Tibial nerve (tissue), 4 donors: ENCODE results near the gene CPXM2. TPM values are rescaled to one million over a fixed set of nuclear protein-coding genes. Genes with fewer than 3 reads are reported as not detected.
A peak's percentile ranks its signal among the peaks of the same experiment; 100 is the strongest.

ENCODE experiments used
- DNase-seq, 2 donors: peaks; one replicate each; pipeline ENCODE4 v3.0.0-alpha.2; 2019; ENCODE audit warnings: low spot score in 2 of 2
- H3K27ac ChIP-seq, 4 donors: fragments of 200-600 bp; sonication (generic) in 3 of 4; one replicate each; pipeline ENCODE4 v1.5.1; 2017 to 2019; ENCODE audit warnings: mild to moderate bottlenecking in 1 of 4
- H3K27me3 ChIP-seq, 2 donors: fragments of 200-600 bp; sonication (generic) in 1 of 2; one replicate each; pipeline versions ENCODE4 v1.5.1 to v1.6.0; 2017 to 2019
- H3K36me3 ChIP-seq, 3 donors: fragments of 200-600 bp; sonication (generic); one replicate each; pipeline ENCODE4 v1.5.1; 2018 to 2019
- H3K4me1 ChIP-seq, 4 donors: fragments of 200-600 bp; sonication (generic) in 3 of 4; one replicate each; pipeline ENCODE4 v1.5.1; 2017 to 2019
- H3K4me3 ChIP-seq, 4 donors: fragments of 200-600 bp; sonication (generic) in 3 of 4; one replicate each; pipeline ENCODE4 v1.5.1; 2017 to 2019; ENCODE audit warnings: mild to moderate bottlenecking in 1 of 4, moderate library complexity in 1 of 4
- H3K9me3 ChIP-seq, 4 donors: fragments of 200-600 bp; sonication (generic) in 3 of 4; one replicate each; pipeline ENCODE4 v1.5.1; 2017 to 2019
- EP300 ChIP-seq, 2 donors: sonication (generic); formaldehyde crosslinking; IDR thresholded peaks; one replicate each; pipeline ENCODE4 v1.6.1; 2017; ENCODE audit warnings: antibody characterized with exemption in 2 of 2, mild to moderate bottlenecking in 1 of 2
- POLR2A ChIP-seq, 2 donors: fragments of 450-650 bp; IDR thresholded peaks; one replicate each; pipeline ENCODE4 v1.6.1; 2017; ENCODE audit warnings: antibody characterized with exemption in 2 of 2, mild to moderate bottlenecking in 2 of 2, moderate library complexity in 2 of 2
- WGBS, 2 donors: methylation state at CpG; one replicate each; pipeline ENCODE4 v1.1.5; 2018; 5-methylcytosine and 5-hydroxymethylcytosine counted together
- total RNA-seq, 4 donors: library from RNA; depleted of rRNA; stranded (reverse); fragments of >200 nt; gene quantifications; one replicate each; pipeline ENCODE4 v1.1.0, GENCODE V29; 2016
- TF ChIP-seq, protein P1 (sequence below), 5 experiments: fragments of 200-600 bp in 3 of 5; fragments of 450-650 bp in 2 of 5; sonication (generic) in 3 of 5; IDR thresholded peaks; one replicate each; pipeline ENCODE4 v1.5.1; 2016 to 2019; ENCODE audit warnings: antibody characterized with exemption in 5 of 5, mild to moderate bottlenecking in 3 of 5, moderate library complexity in 2 of 5

CPXM2 gene
- total RNA-seq, 4 donors from 2014 or later: 26.8 to 74.3 (median 37.8) TPM

- Histone ChIP-seq H3K9me3 (no peaks in the 10 kb centered on the region), H3K36me3 (peaks cover 0 to 9% (median 0%) of the 10 kb centered on the region in 3 donors), H3K4me3 (no peak overlapping the region), H3K27me3 (no peaks in the 10 kb centered on the region), H3K4me1 (peaks cover 0 to 13% (median 0%) of the 10 kb centered on the region in 4 donors), H3K27ac (peak overlapping the region in 2 of 4 donors; percentile 36 to 46)
- DNase-seq: no peak
- TF ChIP-seq, protein P1, sequence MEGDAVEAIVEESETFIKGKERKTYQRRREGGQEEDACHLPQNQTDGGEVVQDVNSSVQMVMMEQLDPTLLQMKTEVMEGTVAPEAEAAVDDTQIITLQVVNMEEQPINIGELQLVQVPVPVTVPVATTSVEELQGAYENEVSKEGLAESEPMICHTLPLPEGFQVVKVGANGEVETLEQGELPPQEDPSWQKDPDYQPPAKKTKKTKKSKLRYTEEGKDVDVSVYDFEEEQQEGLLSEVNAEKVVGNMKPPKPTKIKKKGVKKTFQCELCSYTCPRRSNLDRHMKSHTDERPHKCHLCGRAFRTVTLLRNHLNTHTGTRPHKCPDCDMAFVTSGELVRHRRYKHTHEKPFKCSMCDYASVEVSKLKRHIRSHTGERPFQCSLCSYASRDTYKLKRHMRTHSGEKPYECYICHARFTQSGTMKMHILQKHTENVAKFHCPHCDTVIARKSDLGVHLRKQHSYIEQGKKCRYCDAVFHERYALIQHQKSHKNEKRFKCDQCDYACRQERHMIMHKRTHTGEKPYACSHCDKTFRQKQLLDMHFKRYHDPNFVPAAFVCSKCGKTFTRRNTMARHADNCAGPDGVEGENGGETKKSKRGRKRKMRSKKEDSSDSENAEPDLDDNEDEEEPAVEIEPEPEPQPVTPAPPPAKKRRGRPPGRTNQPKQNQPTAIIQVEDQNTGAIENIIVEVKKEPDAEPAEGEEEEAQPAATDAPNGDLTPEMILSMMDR (IDR thresholded peaks at IDR 0.05): no peak
- TF ChIP-seq POLR2A (IDR thresholded peaks at IDR 0.05) (no peak), EP300 (IDR thresholded peaks at IDR 0.05) (no peak)
- WGBS, 2 donors: 64 to 68% methylated on average over 6 of the region's 6 CpGs
These were observed 25.7 kb downstream of the CPXM2 start for GRCh38 chr10:123865880-123866279.

- Histone ChIP-seq H3K27ac (peak overlapping the region in 1 of 4 donors; percentile 46), H3K4me1 (peaks cover 0 to 13% (median 0%) of the 10 kb centered on the region in 4 donors), H3K27me3 (no peaks in the 10 kb centered on the region), H3K9me3 (no peaks in the 10 kb centered on the region), H3K36me3 (peaks cover 0 to 9% (median 0%) of the 10 kb centered on the region in 3 donors), H3K4me3 (no peak overlapping the region)
- TF ChIP-seq, protein P1 (IDR thresholded peaks at IDR 0.05): no peak
- no peak for TF ChIP-seq EP300 (IDR thresholded peaks at IDR 0.05)
- no peak for TF ChIP-seq POLR2A (IDR thresholded peaks at IDR 0.05)
- WGBS, 2 donors: 90 to 93% methylated on average over 9 of the region's 9 CpGs
- no peak for DNase-seq
These were observed 26.3 kb downstream of the CPXM2 start for GRCh38 chr10:123865350-123865749.

DNA sequence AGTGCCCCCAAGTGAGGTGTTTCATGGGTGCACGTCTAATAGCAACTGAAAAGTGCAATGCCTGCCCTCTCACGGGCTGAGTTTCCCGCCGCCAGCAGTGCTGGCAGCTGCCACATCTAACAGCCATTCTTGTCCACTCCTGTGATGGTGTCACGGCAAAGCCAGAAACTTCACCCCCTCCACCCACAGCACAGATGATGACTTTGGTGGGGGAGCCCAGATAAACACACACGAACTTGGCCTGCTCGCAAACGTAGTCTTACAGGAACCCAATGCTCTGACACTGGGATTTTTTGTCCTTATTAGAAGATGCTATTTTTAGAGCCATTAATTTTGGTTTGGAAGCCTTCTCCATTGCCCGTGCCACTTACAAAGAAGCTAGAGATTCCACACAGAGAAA, 26.7 kb downstream of the CPXM2 start:
- H3K4me1 ChIP-seq: peaks cover 0 to 13% (median 0%) of the 10 kb centered on the region in 4 donors
- WGBS, 2 donors: 60 to 70% methylated on average over 9 of the region's 9 CpGs
- H3K27me3 ChIP-seq: no peaks in the 10 kb centered on the region
- no peak for TF ChIP-seq POLR2A (IDR thresholded peaks at IDR 0.05)
- no peak for TF ChIP-seq EP300 (IDR thresholded peaks at IDR 0.05)
- TF ChIP-seq, protein P1 (IDR thresholded peaks at IDR 0.05): no peak
- no peak for DNase-seq
- H3K4me3 ChIP-seq: no peak overlapping the region
- H3K36me3 ChIP-seq: peaks cover 0 to 9% (median 0%) of the 10 kb centered on the region in 3 donors
- H3K27ac ChIP-seq: peak overlapping the region in 1 of 4 donors; percentile 28
- no peaks in the 10 kb centered on the region for H3K9me3 ChIP-seq

DNA sequence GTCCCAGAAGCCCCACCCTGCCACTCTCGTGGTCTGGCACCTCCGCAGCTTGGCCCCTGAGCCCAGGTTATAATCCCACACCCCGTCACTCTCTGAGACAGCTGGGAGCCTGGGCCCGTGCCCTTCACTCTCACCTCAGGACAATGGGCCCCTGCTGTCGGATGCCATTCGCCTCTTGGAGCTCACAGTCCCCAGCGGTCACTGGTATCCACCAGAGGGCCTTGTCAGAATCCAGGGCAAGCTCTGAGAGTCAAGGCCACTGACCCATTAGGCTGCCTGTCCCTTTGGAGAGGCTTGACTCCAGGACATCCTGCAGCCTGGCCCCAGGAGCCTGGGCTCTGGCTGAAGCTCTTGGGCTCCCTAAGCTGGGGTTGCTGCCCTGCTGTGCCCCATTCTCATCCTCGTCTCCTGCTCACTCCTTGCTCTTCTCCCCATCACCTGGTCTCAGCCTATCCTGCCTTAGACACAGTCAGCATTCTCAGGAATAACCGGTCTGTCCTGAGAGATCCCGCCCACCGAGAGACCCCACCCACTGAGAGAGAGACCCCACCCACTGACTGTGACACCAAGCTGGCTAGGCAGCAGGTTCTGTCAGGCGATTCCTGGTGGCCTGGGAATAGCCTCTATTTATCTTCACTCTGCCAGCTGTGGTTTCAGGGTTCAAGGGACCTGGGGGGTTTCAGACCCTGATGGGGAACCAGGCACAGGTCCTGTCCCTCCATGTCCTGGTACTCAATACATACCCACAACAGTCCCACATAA, 27.7 kb downstream of the CPXM2 start:
- no peak for TF ChIP-seq POLR2A (IDR thresholded peaks at IDR 0.05)
- TF ChIP-seq EP300 (IDR thresholded peaks at IDR 0.05): no peak
- TF ChIP-seq, protein P1 (IDR thresholded peaks at IDR 0.05): no peak
- Histone ChIP-seq H3K4me1 (peaks cover 0 to 16% (median 0%) of the 10 kb centered on the region in 4 donors), H3K27me3 (no peaks in the 10 kb centered on the region), H3K36me3 (peaks cover 0 to 9% (median 0%) of the 10 kb centered on the region in 3 donors), H3K27ac (peak overlapping the region in 1 of 4 donors; percentile 25), H3K9me3 (no peaks in the 10 kb centered on the region), H3K4me3 (no peak overlapping the region)
- DNase-seq: no peak
- 73 to 78% methylated on average over 12 of the region's 12 CpGs for WGBS, 2 donors

GRCh38 chr10:123863183-123863575, 28.4 kb downstream of the CPXM2 start:
- 66 to 69% methylated on average over 8 of the region's 8 CpGs for WGBS, 2 donors
- peaks cover 0 to 9% (median 0%) of the 10 kb centered on the region in 3 donors for H3K36me3 ChIP-seq
- H3K9me3 ChIP-seq: no peaks in the 10 kb centered on the region
- no peak overlapping the region for H3K27ac ChIP-seq
- no peaks in the 10 kb centered on the region for H3K27me3 ChIP-seq
- H3K4me1 ChIP-seq: peaks cover 0 to 21% (median 0%) of the 10 kb centered on the region in 4 donors
- DNase-seq: no peak
- TF ChIP-seq, protein P1 (IDR thresholded peaks at IDR 0.05): no peak
- TF ChIP-seq POLR2A (IDR thresholded peaks at IDR 0.05) (no peak), EP300 (IDR thresholded peaks at IDR 0.05) (no peak)
- no peak overlapping the region for H3K4me3 ChIP-seq
